WTC11 (cell line): ENCODE data around the gene ASMT. TPM values are rescaled to one million over a fixed set of nuclear protein-coding genes. Genes with fewer than 3 reads are reported as not detected.

Experiments used
- ATAC-seq: fragments of 200-7000 bp; cut with Tn5 transposase; 2 replicates; pipeline ENCODE4 v1.10.0; 2021; ENCODE audit warnings: mild to moderate bottlenecking, moderate library complexity
- CTCF ChIA-PET: fragments of 300-600 bp; sonication (Branson Sonifier 250); formaldehyde crosslinking; loops from one replicate; lab custom pipeline; 2021; ENCODE audit warnings: antibody characterized with exemption; lab: Charles Lee
- POLR2A ChIA-PET: fragments of 350-600 bp; sonication (Branson Sonifier 250); formaldehyde crosslinking; loops from one replicate; lab custom pipeline; 2021; ENCODE audit warnings: antibody characterized with exemption; lab: Charles Lee
- DNase-seq: peaks from one replicate; pipeline ENCODE4 v3.0.0; 2021; ENCODE audit warnings: low spot score
- H3K27ac Mint-ChIP-seq: 2 replicates; pipeline ENCODE4 v1.8.0; 2021; ENCODE audit warnings: mixed read lengths
- H3K27me3 Mint-ChIP-seq: 2 replicates; pipeline ENCODE4 v1.8.0; 2021; ENCODE audit warnings: low read depth, mild to moderate bottlenecking, moderate library complexity, mixed read lengths
- H3K36me3 Mint-ChIP-seq: 2 replicates; pipeline ENCODE4 v1.8.0; 2021; ENCODE audit warnings: mixed read lengths
- H3K4me1 Mint-ChIP-seq: 2 replicates; pipeline ENCODE4 v1.8.0; 2022; ENCODE audit warnings: mixed read lengths
- H3K4me3 Mint-ChIP-seq: 2 replicates; pipeline ENCODE4 v1.8.0; 2021; ENCODE audit warnings: mild to moderate bottlenecking, moderate library complexity, mixed read lengths
- H3K9me3 Mint-ChIP-seq: 2 replicates; pipeline ENCODE4 v1.8.0; 2021; ENCODE audit warnings: mixed read lengths
- CBFB ChIP-seq: sonication (generic); formaldehyde crosslinking; IDR thresholded peaks from 2 replicates; pipeline ENCODE4 v1.8.1; 2022; ENCODE audit warnings: mild to moderate bottlenecking, low read depth, missing genetic modification reagents
- FOXJ3 ChIP-seq: sonication (generic); formaldehyde crosslinking; IDR thresholded peaks from 2 replicates; pipeline ENCODE4 v1.9.0; 2021; ENCODE audit warnings: missing genetic modification reagents, mild to moderate bottlenecking, borderline replicate concordance
- FOXP1 ChIP-seq: sonication (generic); formaldehyde crosslinking; IDR thresholded peaks from 2 replicates; pipeline ENCODE4 v1.8.0; 2022; ENCODE audit warnings: missing genetic modification reagents, mild to moderate bottlenecking, moderate library complexity, borderline replicate concordance
- GABPB1 ChIP-seq: sonication (generic); formaldehyde crosslinking; IDR thresholded peaks from 2 replicates; pipeline ENCODE4 v1.8.1; 2023; ENCODE audit warnings: mild to moderate bottlenecking, missing genetic modification reagents
- JUN ChIP-seq: sonication (generic); formaldehyde crosslinking; IDR thresholded peaks from 2 replicates; pipeline ENCODE4 v1.8.0; 2023; ENCODE audit warnings: mild to moderate bottlenecking, missing genetic modification reagents
- NFATC4 ChIP-seq: fragments of 250-450 bp; sonication (Bioruptor Pico); IDR thresholded peaks from 2 replicates; pipeline ENCODE4 v1.9.0; 2021; ENCODE audit warnings: mild to moderate bottlenecking
- SMAD3 ChIP-seq: sonication (generic); formaldehyde crosslinking; IDR thresholded peaks from 2 replicates; pipeline ENCODE4 v1.8.0; 2022; ENCODE audit warnings: missing genetic modification reagents, mild to moderate bottlenecking, borderline replicate concordance
- TEAD1 ChIP-seq: sonication (generic); formaldehyde crosslinking; IDR thresholded peaks from 2 replicates; pipeline ENCODE4 v1.8.0; 2022; ENCODE audit warnings: mild to moderate bottlenecking, missing genetic modification reagents
- ZNF219 ChIP-seq: sonication (generic); formaldehyde crosslinking; IDR thresholded peaks from 2 replicates; pipeline ENCODE4 v1.8.0; 2023; ENCODE audit warnings: missing genetic modification reagents, mild to moderate bottlenecking, borderline replicate concordance
- ZNF281 ChIP-seq: sonication (generic); formaldehyde crosslinking; IDR thresholded peaks from 2 replicates; pipeline ENCODE4 v1.8.0; 2023; ENCODE audit warnings: mild to moderate bottlenecking, missing genetic modification reagents
- total RNA-seq: library from RNA; stranded (reverse); gene quantifications from 3 replicates; pipeline ENCODE4 v1.2.3, GENCODE V29; 2021
- TF ChIP-seq, protein P1 (sequence below): sonication (generic); formaldehyde crosslinking; IDR thresholded peaks from 2 replicates; pipeline ENCODE4 v1.8.1; 2023; ENCODE audit warnings: mild to moderate bottlenecking, missing genetic modification reagents
- TF ChIP-seq, protein P2 (sequence below): sonication (generic); formaldehyde crosslinking; IDR thresholded peaks from 2 replicates; pipeline ENCODE4 v1.8.1; 2022; ENCODE audit warnings: missing genetic modification reagents, borderline replicate concordance
- TF ChIP-seq, protein P3 (sequence below): fragments of 250-450 bp; sonication (Bioruptor Pico); IDR thresholded peaks from 2 replicates; pipeline ENCODE4 v1.9.0; 2021; ENCODE audit warnings: moderate library complexity, mild to moderate bottlenecking, inconsistent platforms, borderline replicate concordance
- TF ChIP-seq, protein P4 (sequence below): fragments of 250-450 bp; sonication (Bioruptor Pico); IDR thresholded peaks from 2 replicates; pipeline ENCODE4 v1.9.0; 2021; ENCODE audit warnings: mild to moderate bottlenecking
- TF ChIP-seq, protein P5 (sequence below): sonication (generic); formaldehyde crosslinking; conservative IDR thresholded peaks from 2 replicates; pipeline ENCODE4 v1.8.1; 2022; ENCODE audit warnings: mild to moderate bottlenecking, missing genetic modification reagents
- TF ChIP-seq, protein P6 (sequence below): fragments of 200-600 bp; IDR thresholded peaks from 2 replicates; pipeline ENCODE4 v1.8.0; 2022; ENCODE audit warnings: antibody characterized with exemption
- TF ChIP-seq, protein P7 (sequence below): sonication (generic); formaldehyde crosslinking; IDR thresholded peaks from 2 replicates; pipeline ENCODE4 v1.8.1; 2022; ENCODE audit warnings: mild to moderate bottlenecking, moderate library complexity, missing genetic modification reagents
- TF ChIP-seq, protein P8 (sequence below): fragments of 250-450 bp; sonication (Bioruptor Pico); IDR thresholded peaks from 2 replicates; pipeline ENCODE4 v1.9.0; 2021; ENCODE audit warnings: mild to moderate bottlenecking

ASMT gene
- total RNA-seq, 1 experiment from 2014 or later = 0.33 TPM

- H3K4me1 Mint-ChIP-seq = peaks cover 31% of the 10 kb centered on the region
- no peak for DNase-seq
- ATAC-seq = no peak
- no peak overlapping the region for H3K4me3 Mint-ChIP-seq
- H3K36me3 Mint-ChIP-seq = no peaks in the 10 kb centered on the region
- H3K9me3 Mint-ChIP-seq = peaks cover 8% of the 10 kb centered on the region
- POLR2A ChIA-PET = no interaction called here
- CTCF ChIA-PET = no interaction called here
- peak overlapping the region; percentile 71; the same call in 1 of the 2 replicates for H3K27ac Mint-ChIP-seq
- TF ChIP-seq, protein P1, sequence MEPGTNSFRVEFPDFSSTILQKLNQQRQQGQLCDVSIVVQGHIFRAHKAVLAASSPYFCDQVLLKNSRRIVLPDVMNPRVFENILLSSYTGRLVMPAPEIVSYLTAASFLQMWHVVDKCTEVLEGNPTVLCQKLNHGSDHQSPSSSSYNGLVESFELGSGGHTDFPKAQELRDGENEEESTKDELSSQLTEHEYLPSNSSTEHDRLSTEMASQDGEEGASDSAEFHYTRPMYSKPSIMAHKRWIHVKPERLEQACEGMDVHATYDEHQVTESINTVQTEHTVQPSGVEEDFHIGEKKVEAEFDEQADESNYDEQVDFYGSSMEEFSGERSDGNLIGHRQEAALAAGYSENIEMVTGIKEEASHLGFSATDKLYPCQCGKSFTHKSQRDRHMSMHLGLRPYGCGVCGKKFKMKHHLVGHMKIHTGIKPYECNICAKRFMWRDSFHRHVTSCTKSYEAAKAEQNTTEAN (CRISPR knock-in tag) = no peak
- no peak for TF ChIP-seq TEAD1 (CRISPR knock-in tag)
- no peak for TF ChIP-seq ZNF219 (CRISPR knock-in tag)
- TF ChIP-seq, protein P2, sequence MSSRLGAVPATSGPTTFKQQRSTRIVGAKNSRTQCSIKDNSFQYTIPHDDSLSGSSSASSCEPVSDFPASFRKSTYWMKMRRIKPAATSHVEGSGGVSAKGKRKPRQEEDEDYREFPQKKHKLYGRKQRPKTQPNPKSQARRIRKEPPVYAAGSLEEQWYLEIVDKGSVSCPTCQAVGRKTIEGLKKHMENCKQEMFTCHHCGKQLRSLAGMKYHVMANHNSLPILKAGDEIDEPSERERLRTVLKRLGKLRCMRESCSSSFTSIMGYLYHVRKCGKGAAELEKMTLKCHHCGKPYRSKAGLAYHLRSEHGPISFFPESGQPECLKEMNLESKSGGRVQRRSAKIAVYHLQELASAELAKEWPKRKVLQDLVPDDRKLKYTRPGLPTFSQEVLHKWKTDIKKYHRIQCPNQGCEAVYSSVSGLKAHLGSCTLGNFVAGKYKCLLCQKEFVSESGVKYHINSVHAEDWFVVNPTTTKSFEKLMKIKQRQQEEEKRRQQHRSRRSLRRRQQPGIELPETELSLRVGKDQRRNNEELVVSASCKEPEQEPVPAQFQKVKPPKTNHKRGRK (CRISPR knock-in tag) = no peak
- TF ChIP-seq, protein P3, sequence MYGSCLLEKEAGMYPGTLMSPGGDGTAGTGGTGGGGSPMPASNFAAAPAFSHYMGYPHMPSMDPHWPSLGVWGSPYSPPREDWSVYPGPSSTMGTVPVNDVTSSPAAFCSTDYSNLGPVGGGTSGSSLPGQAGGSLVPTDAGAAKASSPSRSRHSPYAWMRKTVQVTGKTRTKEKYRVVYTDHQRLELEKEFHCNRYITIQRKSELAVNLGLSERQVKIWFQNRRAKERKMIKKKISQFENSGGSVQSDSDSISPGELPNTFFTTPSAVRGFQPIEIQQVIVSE (CRISPR knock-in tag) = no peak
- TF ChIP-seq, protein P4, sequence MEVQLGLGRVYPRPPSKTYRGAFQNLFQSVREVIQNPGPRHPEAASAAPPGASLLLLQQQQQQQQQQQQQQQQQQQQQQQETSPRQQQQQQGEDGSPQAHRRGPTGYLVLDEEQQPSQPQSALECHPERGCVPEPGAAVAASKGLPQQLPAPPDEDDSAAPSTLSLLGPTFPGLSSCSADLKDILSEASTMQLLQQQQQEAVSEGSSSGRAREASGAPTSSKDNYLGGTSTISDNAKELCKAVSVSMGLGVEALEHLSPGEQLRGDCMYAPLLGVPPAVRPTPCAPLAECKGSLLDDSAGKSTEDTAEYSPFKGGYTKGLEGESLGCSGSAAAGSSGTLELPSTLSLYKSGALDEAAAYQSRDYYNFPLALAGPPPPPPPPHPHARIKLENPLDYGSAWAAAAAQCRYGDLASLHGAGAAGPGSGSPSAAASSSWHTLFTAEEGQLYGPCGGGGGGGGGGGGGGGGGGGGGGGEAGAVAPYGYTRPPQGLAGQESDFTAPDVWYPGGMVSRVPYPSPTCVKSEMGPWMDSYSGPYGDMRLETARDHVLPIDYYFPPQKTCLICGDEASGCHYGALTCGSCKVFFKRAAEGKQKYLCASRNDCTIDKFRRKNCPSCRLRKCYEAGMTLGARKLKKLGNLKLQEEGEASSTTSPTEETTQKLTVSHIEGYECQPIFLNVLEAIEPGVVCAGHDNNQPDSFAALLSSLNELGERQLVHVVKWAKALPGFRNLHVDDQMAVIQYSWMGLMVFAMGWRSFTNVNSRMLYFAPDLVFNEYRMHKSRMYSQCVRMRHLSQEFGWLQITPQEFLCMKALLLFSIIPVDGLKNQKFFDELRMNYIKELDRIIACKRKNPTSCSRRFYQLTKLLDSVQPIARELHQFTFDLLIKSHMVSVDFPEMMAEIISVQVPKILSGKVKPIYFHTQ (CRISPR knock-in tag) = no peak
- TF ChIP-seq, protein P5, sequence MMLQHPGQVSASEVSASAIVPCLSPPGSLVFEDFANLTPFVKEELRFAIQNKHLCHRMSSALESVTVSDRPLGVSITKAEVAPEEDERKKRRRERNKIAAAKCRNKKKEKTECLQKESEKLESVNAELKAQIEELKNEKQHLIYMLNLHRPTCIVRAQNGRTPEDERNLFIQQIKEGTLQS (CRISPR knock-in tag) = no peak
- no peak for TF ChIP-seq ZNF281 (CRISPR knock-in tag)
- TF ChIP-seq, protein P6, sequence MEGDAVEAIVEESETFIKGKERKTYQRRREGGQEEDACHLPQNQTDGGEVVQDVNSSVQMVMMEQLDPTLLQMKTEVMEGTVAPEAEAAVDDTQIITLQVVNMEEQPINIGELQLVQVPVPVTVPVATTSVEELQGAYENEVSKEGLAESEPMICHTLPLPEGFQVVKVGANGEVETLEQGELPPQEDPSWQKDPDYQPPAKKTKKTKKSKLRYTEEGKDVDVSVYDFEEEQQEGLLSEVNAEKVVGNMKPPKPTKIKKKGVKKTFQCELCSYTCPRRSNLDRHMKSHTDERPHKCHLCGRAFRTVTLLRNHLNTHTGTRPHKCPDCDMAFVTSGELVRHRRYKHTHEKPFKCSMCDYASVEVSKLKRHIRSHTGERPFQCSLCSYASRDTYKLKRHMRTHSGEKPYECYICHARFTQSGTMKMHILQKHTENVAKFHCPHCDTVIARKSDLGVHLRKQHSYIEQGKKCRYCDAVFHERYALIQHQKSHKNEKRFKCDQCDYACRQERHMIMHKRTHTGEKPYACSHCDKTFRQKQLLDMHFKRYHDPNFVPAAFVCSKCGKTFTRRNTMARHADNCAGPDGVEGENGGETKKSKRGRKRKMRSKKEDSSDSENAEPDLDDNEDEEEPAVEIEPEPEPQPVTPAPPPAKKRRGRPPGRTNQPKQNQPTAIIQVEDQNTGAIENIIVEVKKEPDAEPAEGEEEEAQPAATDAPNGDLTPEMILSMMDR = no peak
- no peak for TF ChIP-seq NFATC4 (CRISPR knock-in tag)
- TF ChIP-seq GABPB1 (CRISPR knock-in tag) = no peak
- no peak for TF ChIP-seq FOXJ3
- TF ChIP-seq, protein P7, sequence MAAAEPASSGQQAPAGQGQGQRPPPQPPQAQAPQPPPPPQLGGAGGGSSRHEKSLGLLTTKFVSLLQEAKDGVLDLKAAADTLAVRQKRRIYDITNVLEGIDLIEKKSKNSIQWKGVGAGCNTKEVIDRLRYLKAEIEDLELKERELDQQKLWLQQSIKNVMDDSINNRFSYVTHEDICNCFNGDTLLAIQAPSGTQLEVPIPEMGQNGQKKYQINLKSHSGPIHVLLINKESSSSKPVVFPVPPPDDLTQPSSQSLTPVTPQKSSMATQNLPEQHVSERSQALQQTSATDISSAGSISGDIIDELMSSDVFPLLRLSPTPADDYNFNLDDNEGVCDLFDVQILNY = no peak
- TF ChIP-seq CBFB (CRISPR knock-in tag) = no peak
- no peak for TF ChIP-seq JUN
- TF ChIP-seq, protein P8, sequence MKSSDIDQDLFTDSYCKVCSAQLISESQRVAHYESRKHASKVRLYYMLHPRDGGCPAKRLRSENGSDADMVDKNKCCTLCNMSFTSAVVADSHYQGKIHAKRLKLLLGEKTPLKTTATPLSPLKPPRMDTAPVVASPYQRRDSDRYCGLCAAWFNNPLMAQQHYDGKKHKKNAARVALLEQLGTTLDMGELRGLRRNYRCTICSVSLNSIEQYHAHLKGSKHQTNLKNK (CRISPR knock-in tag) = no peak
- no peak for TF ChIP-seq FOXP1 (CRISPR knock-in tag)
- no peak for TF ChIP-seq SMAD3 (CRISPR knock-in tag)
- H3K27me3 Mint-ChIP-seq = no peaks in the 10 kb centered on the region
Observed at GRCh38 chrX:1676866-1677265, 62.0 kb downstream of the ASMT start.
